ENCODE results near the gene ORMDL2. TPM values are rescaled to one million over a fixed set of nuclear protein-coding genes. Genes with fewer than 3 reads are reported as not detected.

Gene ORMDL2, protein sequence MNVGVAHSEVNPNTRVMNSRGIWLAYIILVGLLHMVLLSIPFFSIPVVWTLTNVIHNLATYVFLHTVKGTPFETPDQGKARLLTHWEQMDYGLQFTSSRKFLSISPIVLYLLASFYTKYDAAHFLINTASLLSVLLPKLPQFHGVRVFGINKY
- polyA plus RNA-seq (ENCODE audit: insufficient read length in 4 of 4), result 10 to 100 TPM; 17.7 to 35.6 (median 34.0) TPM

DNA sequence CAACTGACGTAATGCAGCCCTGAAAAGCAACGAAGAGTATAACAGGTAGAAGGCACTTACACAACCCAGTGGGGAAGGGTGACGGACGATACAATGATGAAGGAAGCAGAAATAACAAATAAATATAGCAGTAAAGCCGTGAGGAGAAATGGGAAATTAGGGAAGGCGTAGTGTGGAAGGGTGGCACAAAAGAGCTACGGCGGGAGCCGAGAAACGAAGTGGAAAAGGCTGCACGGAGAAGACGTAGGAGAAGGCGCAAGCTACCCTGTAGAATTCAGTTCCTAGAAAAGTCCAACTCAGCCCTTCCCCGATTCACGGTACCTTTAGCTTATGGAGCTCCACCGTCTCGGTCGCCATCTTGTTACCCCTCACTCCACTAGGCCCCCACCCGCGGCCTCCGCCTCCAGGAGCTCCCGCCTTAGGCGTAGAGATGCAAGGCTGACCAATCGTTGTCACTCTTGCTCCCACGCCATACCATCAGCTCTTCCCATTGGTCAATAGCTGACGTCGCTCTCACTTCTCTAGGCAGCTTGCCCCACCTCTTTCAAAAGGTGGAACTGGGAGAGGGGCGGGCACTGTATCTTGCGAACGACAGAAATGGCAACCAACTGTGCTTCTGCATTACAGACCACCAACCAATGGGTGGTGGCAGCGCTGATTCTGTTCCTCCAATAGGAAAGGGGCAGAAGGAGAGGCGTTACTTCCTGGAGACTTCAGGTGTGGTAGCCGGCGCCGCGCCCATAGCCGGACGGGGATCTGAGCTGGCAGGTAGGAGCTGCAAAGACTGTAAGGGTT is at the start of gene ORMDL2, which contains the start of gene SARNP:
Gene ORMDL2, plus strand, starts transcription at position 697 of the 795 bp plus-strand sequence. CDS start 959 bp downstream, outside the sequence.
Gene SARNP, minus strand, starts transcription at position 380 of the 795 bp plus-strand sequence. Its CDS starts 23 bp downstream, at position 357.
- DNase-seq (ENCODE audit: low read depth in 4 of 4, low spot score in 3 of 4), result peak; percentile 99 to 100 (median 100)

GRCh38 chr12:55771736-55772135 is 46.1 kb upstream of the ORMDL2 start:
- DNase-seq (ENCODE audit: low read depth in 4 of 4, low spot score in 3 of 4), result no peak

GRCh38 chr12:55777856-55778255 is 40.0 kb upstream of the ORMDL2 start:
- DNase-seq (ENCODE audit: low read depth in 4 of 4, low spot score in 3 of 4), result no peak

GRCh38 chr12:55780685-55781084 is 37.2 kb upstream of the ORMDL2 start:
- DNase-seq (ENCODE audit: low read depth in 4 of 4, low spot score in 3 of 4), result no peak

DNA sequence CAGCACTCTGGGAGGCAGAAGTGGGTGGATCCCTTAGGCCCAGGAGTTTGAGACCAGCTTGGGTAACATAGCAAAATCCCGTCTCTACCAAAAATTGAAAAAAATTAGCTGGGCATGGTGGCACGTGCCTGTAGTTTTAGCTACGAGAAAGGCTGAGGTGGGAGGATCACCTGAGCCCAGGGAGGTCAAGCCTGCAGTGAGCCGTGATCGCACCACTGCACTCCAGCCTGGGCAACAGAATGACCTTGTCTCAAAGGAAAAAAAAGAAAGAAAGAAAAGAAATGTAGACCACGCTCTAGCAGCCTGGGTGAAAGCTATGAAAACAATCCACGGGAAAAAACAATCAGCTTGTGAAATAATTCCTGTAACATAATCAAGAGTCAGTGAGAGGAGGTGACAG is 29.3 kb upstream of the ORMDL2 start:
- no peak for DNase-seq (ENCODE audit: low read depth in 4 of 4, low spot score in 3 of 4)

DNA sequence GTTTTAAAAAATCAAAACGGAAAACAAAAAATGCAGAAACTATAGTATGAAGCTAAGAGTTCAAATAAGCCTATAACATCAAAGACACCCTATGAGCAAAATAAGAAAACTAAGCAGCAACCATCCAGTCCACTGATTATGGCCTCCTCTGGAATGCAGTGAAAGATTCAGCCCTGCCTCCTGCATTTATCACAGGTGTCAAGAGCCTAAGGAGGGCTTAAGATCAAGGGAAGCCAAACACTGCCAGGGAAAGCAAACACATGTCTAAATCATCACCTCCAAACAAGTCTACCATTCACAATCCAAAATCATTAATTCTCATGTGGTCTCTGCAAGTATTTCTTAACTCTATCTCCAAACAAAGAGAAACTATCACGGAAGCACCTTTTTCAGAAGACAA is 28.7 kb upstream of the ORMDL2 start:
- no peak for DNase-seq (ENCODE audit: low read depth in 4 of 4, low spot score in 3 of 4)

- DNase-seq (ENCODE audit: low read depth in 4 of 4, low spot score in 3 of 4), result no peak
Measured at GRCh38 chr12:55789893-55790292, 27.9 kb upstream of the ORMDL2 start.

DNA sequence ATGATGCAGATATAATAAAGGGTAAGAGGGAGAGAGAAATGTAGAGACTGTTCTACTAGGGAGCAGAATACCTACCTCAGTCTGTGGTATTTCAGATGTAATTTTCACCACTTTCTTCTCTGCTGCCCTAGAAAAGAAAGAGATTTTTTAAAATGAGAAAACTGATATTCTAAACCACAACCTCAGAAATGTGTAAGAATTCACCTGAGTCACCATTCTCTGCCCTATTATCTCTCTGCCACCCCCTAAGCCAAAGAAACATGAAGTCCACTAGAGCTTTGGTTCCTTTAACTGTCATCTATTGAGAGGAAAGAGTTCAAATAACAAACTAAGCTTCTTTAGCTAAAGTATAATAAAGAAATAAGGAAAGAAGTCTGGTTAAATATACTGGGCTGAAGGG is 21.9 kb upstream of the ORMDL2 start:
- DNase-seq (ENCODE audit: low read depth in 4 of 4, low spot score in 3 of 4), result no peak

GRCh38 chr12:55797068-55797467 is 20.8 kb upstream of the ORMDL2 start:
- peak in 3 of 4 donors; percentile 47 to 55 (median 47) for DNase-seq (ENCODE audit: low read depth in 4 of 4, low spot score in 3 of 4)

DNA sequence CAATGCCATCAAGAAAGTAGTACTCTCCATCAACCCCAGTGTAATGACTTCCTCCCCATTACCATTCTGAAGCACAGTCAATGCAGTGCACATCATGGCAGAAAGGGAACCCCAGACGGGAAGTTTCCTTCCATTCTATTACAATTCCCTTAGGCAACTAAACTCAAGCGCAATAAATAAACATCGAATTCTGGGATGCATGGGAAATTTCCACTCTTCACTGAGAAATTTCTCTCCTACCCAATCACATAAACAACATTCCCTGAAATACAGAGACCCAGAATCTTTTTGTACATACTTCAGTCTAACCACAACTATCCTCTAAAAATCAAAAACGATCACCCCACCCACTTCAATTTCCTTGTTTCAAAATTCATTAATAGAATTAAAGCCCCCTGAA is 20.3 kb upstream of the ORMDL2 start:
- no peak for DNase-seq (ENCODE audit: low read depth in 4 of 4, low spot score in 3 of 4)

DNA sequence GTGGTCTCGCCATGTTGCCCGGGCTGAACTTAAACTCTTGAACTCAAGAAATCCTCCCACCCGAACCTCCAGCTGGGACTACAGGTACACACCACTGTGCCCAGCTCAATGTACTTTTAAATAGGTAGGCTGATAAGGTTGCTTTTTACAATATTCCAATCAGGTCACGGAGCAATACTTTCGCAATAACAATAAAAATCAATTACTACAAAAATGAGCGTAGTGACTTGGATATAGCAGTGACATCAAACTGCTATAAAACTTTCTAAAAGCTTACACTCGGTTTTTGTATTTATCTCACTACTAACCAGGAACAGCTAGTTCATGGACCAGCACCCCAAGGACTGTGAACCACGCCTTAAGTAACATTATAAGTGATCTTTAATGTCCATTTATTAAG is 10.9 kb upstream of the ORMDL2 start:
- no peak for DNase-seq (ENCODE audit: low read depth in 4 of 4, low spot score in 3 of 4)

DNA sequence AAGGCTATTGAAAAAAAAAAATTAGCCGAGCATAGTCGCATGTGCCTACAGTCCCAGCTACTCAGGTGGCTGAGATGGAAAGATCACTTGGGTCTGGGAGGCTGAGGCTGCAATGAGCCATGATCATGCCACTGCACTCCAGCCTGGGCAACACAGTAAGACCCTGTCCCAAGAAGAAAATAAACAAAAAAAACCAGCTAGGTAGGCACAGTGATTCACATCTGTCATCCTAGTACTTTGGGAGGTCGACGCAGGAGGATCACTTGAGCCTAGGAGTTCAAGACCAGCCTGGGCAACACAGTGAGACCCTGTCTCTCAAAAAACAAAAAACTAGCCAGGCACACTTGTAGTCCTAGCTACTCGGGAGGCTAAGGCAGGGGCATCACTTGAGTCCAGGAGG is 8.6 kb upstream of the ORMDL2 start:
- DNase-seq (ENCODE audit: low read depth in 4 of 4, low spot score in 3 of 4), result no peak

- DNase-seq (ENCODE audit: low read depth in 4 of 4, low spot score in 3 of 4), result no peak
Measured at GRCh38 chr12:55812088-55812487, 5.8 kb upstream of the ORMDL2 start.

- DNase-seq (ENCODE audit: low read depth in 4 of 4, low spot score in 3 of 4), result no peak
Measured at GRCh38 chr12:55814257-55814656, 3.6 kb upstream of the ORMDL2 start.

- no peak for DNase-seq (ENCODE audit: low read depth in 4 of 4, low spot score in 3 of 4)
Measured at GRCh38 chr12:55815473-55815872, 2.4 kb upstream of the ORMDL2 start.

GRCh38 chr12:55816881-55817344 is 928 bp upstream of the ORMDL2 start:
- DNase-seq (ENCODE audit: low read depth in 4 of 4, low spot score in 3 of 4), result no peak

- no peak for DNase-seq (ENCODE audit: low read depth in 4 of 4, low spot score in 3 of 4)
Measured at GRCh38 chr12:55818140-55818728, 393 bp downstream of the ORMDL2 start.

GRCh38 chr12:55818886-55819285 is 1.0 kb downstream of the ORMDL2 start:
- DNase-seq (ENCODE audit: low read depth in 4 of 4, low spot score in 3 of 4), result no peak

GRCh38 chr12:55820679-55821078 is 2.8 kb downstream of the ORMDL2 start:
- DNase-seq (ENCODE audit: low read depth in 4 of 4, low spot score in 3 of 4), result no peak

GRCh38 chr12:55822228-55822627 is 4.4 kb downstream of the ORMDL2 start:
- DNase-seq (ENCODE audit: low read depth in 4 of 4, low spot score in 3 of 4), result no peak

DNA sequence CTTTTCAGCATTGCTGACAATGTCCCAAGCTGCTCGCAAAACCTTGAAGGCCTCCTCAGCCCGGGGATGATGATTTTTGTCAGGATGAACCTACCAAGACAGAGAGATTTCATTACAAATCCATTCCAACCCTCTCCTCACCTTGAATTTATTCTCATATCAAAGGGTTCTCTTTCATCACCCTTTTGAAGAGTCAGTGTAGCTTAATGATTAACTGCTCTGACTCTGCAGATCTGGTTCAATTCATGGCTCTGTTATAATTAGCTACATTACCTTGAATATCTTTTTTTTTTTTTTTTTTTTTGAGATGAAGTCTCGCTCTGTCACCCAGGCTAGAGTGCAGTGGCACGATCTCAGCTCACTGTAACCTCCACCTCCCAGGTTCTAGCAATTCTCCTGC is 5.6 kb downstream of the ORMDL2 start:
- no peak for DNase-seq (ENCODE audit: low read depth in 4 of 4, low spot score in 3 of 4)

DNA sequence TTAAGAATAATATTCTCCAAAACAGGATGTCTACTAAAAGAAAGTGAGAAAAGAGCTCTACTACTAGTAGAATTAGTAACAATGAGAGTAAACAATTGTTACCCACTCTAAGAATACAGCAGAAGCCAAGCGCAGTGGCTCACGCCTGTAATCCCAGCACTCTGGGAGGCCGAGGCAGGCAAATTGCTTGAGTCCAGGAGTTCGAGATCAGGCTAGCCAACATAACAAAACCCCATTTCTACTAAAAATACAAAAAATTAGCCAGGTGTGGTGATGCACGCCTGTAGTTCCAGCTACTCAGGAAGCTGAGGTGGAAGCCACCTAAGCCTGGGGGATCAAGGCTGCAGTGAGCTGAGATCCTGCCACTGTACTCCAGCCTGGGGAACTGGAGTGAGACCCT is 6.9 kb downstream of the ORMDL2 start:
- DNase-seq (ENCODE audit: low read depth in 4 of 4, low spot score in 3 of 4), result no peak

All from left renal pelvis (tissue), 4 donors.